ENCODE measurements around the gene CXCR6.

DNA sequence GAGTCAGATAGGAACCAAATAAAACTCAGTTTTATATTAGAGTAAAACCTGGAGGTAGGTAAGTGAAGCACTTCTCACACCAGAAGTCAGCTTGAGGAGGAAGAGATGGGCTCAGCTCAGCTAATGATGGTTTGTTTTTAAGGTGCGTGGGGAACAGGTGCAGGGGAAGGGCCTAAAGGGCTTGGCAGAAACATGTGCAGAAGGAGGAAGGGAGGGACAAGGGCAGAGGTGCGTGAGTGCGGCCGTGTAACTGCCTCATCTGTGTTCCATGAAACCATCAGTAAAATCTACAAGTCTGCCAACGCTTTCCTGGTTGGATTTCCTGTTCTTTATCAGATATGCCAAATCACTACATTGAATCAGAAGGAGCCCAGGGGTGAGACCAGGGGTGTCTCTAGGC, 32.4 kb downstream of the CXCR6 start:
- no peak for TF ChIP-seq EZH2 (IDR thresholded peaks at IDR 0.05; ENCODE audit: borderline replicate concordance, low read depth, low read length, severe bottlenecking)
- TF ChIP-seq, protein P1, sequence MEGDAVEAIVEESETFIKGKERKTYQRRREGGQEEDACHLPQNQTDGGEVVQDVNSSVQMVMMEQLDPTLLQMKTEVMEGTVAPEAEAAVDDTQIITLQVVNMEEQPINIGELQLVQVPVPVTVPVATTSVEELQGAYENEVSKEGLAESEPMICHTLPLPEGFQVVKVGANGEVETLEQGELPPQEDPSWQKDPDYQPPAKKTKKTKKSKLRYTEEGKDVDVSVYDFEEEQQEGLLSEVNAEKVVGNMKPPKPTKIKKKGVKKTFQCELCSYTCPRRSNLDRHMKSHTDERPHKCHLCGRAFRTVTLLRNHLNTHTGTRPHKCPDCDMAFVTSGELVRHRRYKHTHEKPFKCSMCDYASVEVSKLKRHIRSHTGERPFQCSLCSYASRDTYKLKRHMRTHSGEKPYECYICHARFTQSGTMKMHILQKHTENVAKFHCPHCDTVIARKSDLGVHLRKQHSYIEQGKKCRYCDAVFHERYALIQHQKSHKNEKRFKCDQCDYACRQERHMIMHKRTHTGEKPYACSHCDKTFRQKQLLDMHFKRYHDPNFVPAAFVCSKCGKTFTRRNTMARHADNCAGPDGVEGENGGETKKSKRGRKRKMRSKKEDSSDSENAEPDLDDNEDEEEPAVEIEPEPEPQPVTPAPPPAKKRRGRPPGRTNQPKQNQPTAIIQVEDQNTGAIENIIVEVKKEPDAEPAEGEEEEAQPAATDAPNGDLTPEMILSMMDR (IDR thresholded peaks at IDR 0.05; ENCODE audit: borderline replicate concordance, extremely low read depth, low read length, poor library complexity, severe bottlenecking): no peak

All from DND-41 (cell line).